Fibroblast of mammary gland (primary cell): ENCODE data around the gene GDPD5.
A peak's percentile ranks its signal among the peaks of the same experiment; 100 is the strongest.

ENCODE experiments used
- DNase-seq: peaks from one replicate; pipeline ENCODE4 v3.0.0-alpha.2; 2010; ENCODE audit warnings: low read depth
- H3K4me3 ChIP-seq: 2 replicates; pipeline ENCODE4 v1.5.1; 2011; ENCODE audit warnings: low read depth, mild to moderate bottlenecking, low read length, moderate library complexity; ENCODE audit not compliant: control insufficient read depth
- TF ChIP-seq, protein P1 (sequence below): conservative IDR thresholded peaks from 2 replicates; pipeline ENCODE4 v1.5.1; 2011; ENCODE audit warnings: low read depth, low read length, inconsistent platforms; ENCODE audit not compliant: control insufficient read depth, insufficient read depth

The GDPD5 gene

GRCh38 chr11:75478783-75479596 lies 46.8 kb downstream of the GDPD5 start:
- no peak for DNase-seq
- H3K4me3 ChIP-seq: no peak overlapping the region
- TF ChIP-seq, protein P1, sequence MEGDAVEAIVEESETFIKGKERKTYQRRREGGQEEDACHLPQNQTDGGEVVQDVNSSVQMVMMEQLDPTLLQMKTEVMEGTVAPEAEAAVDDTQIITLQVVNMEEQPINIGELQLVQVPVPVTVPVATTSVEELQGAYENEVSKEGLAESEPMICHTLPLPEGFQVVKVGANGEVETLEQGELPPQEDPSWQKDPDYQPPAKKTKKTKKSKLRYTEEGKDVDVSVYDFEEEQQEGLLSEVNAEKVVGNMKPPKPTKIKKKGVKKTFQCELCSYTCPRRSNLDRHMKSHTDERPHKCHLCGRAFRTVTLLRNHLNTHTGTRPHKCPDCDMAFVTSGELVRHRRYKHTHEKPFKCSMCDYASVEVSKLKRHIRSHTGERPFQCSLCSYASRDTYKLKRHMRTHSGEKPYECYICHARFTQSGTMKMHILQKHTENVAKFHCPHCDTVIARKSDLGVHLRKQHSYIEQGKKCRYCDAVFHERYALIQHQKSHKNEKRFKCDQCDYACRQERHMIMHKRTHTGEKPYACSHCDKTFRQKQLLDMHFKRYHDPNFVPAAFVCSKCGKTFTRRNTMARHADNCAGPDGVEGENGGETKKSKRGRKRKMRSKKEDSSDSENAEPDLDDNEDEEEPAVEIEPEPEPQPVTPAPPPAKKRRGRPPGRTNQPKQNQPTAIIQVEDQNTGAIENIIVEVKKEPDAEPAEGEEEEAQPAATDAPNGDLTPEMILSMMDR: no peak

GRCh38 chr11:75477614-75477935 lies 48.2 kb downstream of the GDPD5 start:
- TF ChIP-seq, protein P1: no peak
- DNase-seq: no peak
- no peak overlapping the region for H3K4me3 ChIP-seq

DNA sequence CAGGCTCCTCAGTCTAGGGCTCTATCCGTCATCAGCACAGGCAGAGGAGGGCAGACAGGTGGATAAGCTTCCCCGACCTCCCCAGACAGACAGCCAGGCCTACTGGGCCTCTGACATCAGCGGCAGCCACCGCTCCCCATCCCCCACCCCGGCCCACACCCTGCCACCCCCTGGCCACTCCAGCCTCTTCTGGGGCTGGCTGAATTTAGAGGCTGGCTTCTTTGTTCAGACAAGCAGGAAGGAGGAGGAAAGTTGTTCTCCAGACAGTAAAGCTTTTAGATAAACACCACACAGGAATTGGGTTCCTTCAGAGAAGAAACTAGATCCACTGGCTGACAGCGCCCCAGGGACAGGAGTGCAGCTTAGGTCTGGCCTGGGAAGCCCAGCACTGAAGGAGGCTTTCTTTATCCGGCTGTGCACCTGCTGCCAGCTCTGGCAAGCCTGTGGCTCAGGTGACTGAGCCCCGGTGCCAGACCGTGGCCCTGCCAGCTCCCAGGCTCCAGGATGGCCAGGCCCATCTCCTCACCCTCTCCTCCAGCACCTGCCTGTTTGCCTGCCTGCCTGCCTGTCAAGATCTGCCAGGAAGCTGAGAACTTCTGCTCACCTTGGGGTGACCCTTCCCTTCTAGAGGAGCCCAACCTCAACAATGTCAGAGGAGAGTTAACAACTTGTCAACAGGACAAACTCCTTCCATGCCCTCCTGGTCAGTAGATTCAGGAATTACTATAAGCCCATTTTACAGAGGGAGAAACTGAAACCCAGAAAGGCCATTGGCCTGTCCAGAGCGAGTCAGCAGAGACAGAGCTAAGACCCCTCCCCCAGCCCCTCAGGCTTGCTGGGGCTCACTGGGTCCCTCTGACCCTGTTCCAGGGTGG lies 48.8 kb downstream of the GDPD5 start:
- TF ChIP-seq, protein P1: no peak
- H3K4me3 ChIP-seq: no peak overlapping the region
- DNase-seq: no peak

GRCh38 chr11:75475767-75476650 lies 49.7 kb downstream of the GDPD5 start:
- TF ChIP-seq, protein P1: no peak
- peak; percentile 78 for DNase-seq
- no peak overlapping the region for H3K4me3 ChIP-seq

GRCh38 chr11:75474878-75475766 lies 50.6 kb downstream of the GDPD5 start:
- peak; percentile 65 for DNase-seq
- H3K4me3 ChIP-seq: peak overlapping the region; percentile 8
- TF ChIP-seq, protein P1: no peak

DNA sequence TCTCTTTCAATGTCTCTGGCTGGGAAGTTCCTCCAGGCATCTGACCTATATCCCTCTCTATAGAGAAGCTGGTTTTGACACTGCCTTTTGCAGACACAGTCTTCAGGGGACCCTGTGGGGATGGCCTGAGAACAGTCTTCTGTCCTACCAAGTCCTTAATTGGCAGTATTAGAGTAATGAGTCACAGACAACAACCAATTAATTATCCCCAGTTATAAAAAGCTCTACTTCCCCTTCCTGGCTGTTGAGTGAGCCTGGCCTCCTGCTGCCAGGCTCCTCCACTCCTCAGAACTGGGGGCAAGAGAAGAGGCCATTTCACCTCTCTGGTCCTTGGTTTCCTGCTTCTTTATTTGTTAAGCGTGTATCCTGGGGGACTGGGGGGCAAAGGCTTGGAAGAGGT lies 51.5 kb downstream of the GDPD5 start:
- DNase-seq: peak; percentile 39
- TF ChIP-seq, protein P1: no peak
- no peak overlapping the region for H3K4me3 ChIP-seq
